Neural progenitor cell (in vitro differentiated cells): Measurements from ENCODE around the gene RAB35.

ENCODE experiments used
- CTCF ChIP-seq: fragments of 200-600 bp; sonication (generic); IDR thresholded peaks from 2 replicates; pipeline ENCODE4 v1.5.1; 2017; ENCODE audit warnings: antibody characterized with exemption, mild to moderate bottlenecking
- EZH2 ChIP-seq: fragments of 200-600 bp; sonication (generic); IDR thresholded peaks from 2 replicates; pipeline ENCODE4 v1.6.1; 2017; ENCODE audit warnings: antibody characterized with exemption, mild to moderate bottlenecking, moderate library complexity
- EZH2phosphoT487 ChIP-seq: fragments of 200-600 bp; sonication (generic); IDR thresholded peaks from 2 replicates; pipeline ENCODE4 v1.6.1; 2017; ENCODE audit warnings: antibody characterized with exemption

GRCh38 chr12:120119271-120119973 lies 2.9 kb upstream of the RAB35 start:
- TF ChIP-seq CTCF (no peak), EZH2phosphoT487 (no peak), EZH2 (no peak)
